ENCODE measurements around the gene SLC30A4.

DNA sequence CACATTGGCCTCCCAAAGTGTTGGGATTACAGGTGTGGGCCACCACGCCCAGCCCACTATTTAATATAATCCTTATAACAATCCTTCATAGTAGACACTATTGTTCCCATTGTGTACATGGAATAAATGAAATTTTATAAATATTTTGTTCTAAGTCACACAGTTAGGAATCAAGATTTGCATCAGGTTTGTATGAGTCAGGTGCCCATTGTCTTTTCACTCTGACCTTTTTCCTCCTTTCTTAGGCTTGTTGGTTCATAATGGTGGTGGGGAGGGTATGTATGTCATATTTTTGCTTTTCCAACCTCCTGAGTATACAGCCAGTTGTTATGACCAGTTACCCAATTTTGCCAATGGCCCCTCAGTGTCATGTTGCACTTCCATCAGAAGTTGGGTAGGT, 18.0 kb upstream of the SLC30A4 start:
- TF ChIP-seq, protein P1, sequence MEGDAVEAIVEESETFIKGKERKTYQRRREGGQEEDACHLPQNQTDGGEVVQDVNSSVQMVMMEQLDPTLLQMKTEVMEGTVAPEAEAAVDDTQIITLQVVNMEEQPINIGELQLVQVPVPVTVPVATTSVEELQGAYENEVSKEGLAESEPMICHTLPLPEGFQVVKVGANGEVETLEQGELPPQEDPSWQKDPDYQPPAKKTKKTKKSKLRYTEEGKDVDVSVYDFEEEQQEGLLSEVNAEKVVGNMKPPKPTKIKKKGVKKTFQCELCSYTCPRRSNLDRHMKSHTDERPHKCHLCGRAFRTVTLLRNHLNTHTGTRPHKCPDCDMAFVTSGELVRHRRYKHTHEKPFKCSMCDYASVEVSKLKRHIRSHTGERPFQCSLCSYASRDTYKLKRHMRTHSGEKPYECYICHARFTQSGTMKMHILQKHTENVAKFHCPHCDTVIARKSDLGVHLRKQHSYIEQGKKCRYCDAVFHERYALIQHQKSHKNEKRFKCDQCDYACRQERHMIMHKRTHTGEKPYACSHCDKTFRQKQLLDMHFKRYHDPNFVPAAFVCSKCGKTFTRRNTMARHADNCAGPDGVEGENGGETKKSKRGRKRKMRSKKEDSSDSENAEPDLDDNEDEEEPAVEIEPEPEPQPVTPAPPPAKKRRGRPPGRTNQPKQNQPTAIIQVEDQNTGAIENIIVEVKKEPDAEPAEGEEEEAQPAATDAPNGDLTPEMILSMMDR (IDR thresholded peaks at IDR 0.05), result no peak
- no peak for TF ChIP-seq POLR2A (IDR thresholded peaks at IDR 0.05)
- TF ChIP-seq POLR2AphosphoS5 (IDR thresholded peaks at IDR 0.05), result no peak
